Measurements from ENCODE around the gene PPM1H.
A peak's percentile ranks its signal among the peaks of the same experiment; 100 is the strongest.

Gene PPM1H

GRCh38 chr12:62701492-62701891 lies 233.5 kb downstream of the PPM1H start:
- no peak for DNase-seq

- no peak for DNase-seq
Observed at GRCh38 chr12:62700091-62700880, 234.7 kb downstream of the PPM1H start.

- DNase-seq, result no peak
Observed at GRCh38 chr12:62698701-62699101, 236.2 kb downstream of the PPM1H start.

GRCh38 chr12:62697893-62698292 lies 237.1 kb downstream of the PPM1H start:
- DNase-seq, result no peak

GRCh38 chr12:62695696-62696095 lies 239.3 kb downstream of the PPM1H start:
- DNase-seq, result no peak

GRCh38 chr12:62694632-62695031 lies 240.3 kb downstream of the PPM1H start:
- DNase-seq, result no peak

GRCh38 chr12:62694116-62694515 lies 240.8 kb downstream of the PPM1H start:
- DNase-seq, result no peak

GRCh38 chr12:62693376-62694050 lies 241.4 kb downstream of the PPM1H start:
- peak; percentile 68 for DNase-seq

- DNase-seq, result no peak
Observed at GRCh38 chr12:62692884-62693283, 242.1 kb downstream of the PPM1H start.

GRCh38 chr12:62691309-62691708 lies 243.6 kb downstream of the PPM1H start:
- DNase-seq, result no peak

GRCh38 chr12:62689042-62689839 lies 245.7 kb downstream of the PPM1H start:
- DNase-seq, result no peak

GRCh38 chr12:62686938-62687337 lies 248.0 kb downstream of the PPM1H start:
- DNase-seq, result peak; percentile 55

- peak; percentile 94 for DNase-seq
Observed at GRCh38 chr12:62684570-62685295, 250.2 kb downstream of the PPM1H start.

GRCh38 chr12:62683776-62684569 lies 251.0 kb downstream of the PPM1H start:
- DNase-seq, result peak; percentile 96

- DNase-seq, result no peak
Observed at GRCh38 chr12:62681306-62681705, 253.6 kb downstream of the PPM1H start.

- no peak for DNase-seq
Observed at GRCh38 chr12:62679608-62680007, 255.3 kb downstream of the PPM1H start.

- no peak for DNase-seq
Observed at GRCh38 chr12:62677355-62677754, 257.6 kb downstream of the PPM1H start.

- DNase-seq, result no peak
Observed at GRCh38 chr12:62676521-62677307, 258.2 kb downstream of the PPM1H start.

- no peak for DNase-seq
Observed at GRCh38 chr12:62673028-62673815, 261.7 kb downstream of the PPM1H start.
